Calu3 (cell line): Measurements from ENCODE around the gene ANKRD22. TPM values are rescaled to one million over a fixed set of nuclear protein-coding genes. Genes with fewer than 3 reads are reported as not detected.

Experiments
- BruUV-seq: library from RNA; stranded (reverse); fragments of 400-500 nt; replicated peaks from 2 replicates; lab custom pipeline; 2021; lab: Mats Ljungman, UMichigan
- CTCF ChIA-PET: fragments of 300-600 bp; sonication (Branson Sonifier 250); formaldehyde crosslinking; loops from one replicate; lab custom pipeline; 2022; ENCODE audit warnings: antibody characterized with exemption; lab: Charles Lee
- DNase-seq: peaks from one replicate; pipeline ENCODE4 v3.0.0; 2022
- H3K27ac Mint-ChIP-seq: one replicate; pipeline ENCODE4 v1.8.0; 2022; ENCODE audit warnings: mixed read lengths; ENCODE audit not compliant: unreplicated experiment
- H3K27me3 Mint-ChIP-seq: one replicate; pipeline ENCODE4 v1.8.0; 2022; ENCODE audit warnings: mixed read lengths; ENCODE audit not compliant: unreplicated experiment
- H3K36me3 Mint-ChIP-seq: one replicate; pipeline ENCODE4 v1.8.0; 2022; ENCODE audit warnings: mild to moderate bottlenecking, moderate library complexity, mixed read lengths; ENCODE audit not compliant: insufficient read depth, unreplicated experiment
- H3K4me1 Mint-ChIP-seq: one replicate; pipeline ENCODE4 v1.8.0; 2022; ENCODE audit warnings: mild to moderate bottlenecking, low read depth, mixed read lengths; ENCODE audit not compliant: unreplicated experiment
- H3K4me3 Mint-ChIP-seq: one replicate; pipeline ENCODE4 v1.8.0; 2022; ENCODE audit warnings: mild to moderate bottlenecking, low read depth, moderate library complexity, mixed read lengths; ENCODE audit not compliant: unreplicated experiment
- H3K9me3 Mint-ChIP-seq: one replicate; pipeline ENCODE4 v1.8.0; 2022; ENCODE audit warnings: low read depth, mixed read lengths; ENCODE audit not compliant: unreplicated experiment
- CTCF ChIP-seq: fragments of 200-600 bp; IDR thresholded peaks from one replicate; pipeline ENCODE4 v1.8.0; 2022; ENCODE audit warnings: antibody characterized with exemption; ENCODE audit not compliant: unreplicated experiment
- intact Hi-C: fragments of 100-400 bp; cut with micrococcal nuclease; formaldehyde crosslinking; loops from one replicate; pipeline ENCODE4 v1.10.0; 2022; ENCODE audit not compliant: unreplicated experiment
- total RNA-seq: library from RNA; stranded (reverse); gene quantifications from 2 replicates; pipeline ENCODE4 v1.2.3, GENCODE V29; 2022

ANKRD22 gene
- total RNA-seq, 1 experiment from 2014 or later, result 20.6 TPM

GRCh38 chr10:88804083-88804812 is 47.4 kb downstream of the ANKRD22 start:
- no peaks in the 10 kb centered on the region for H3K4me1 Mint-ChIP-seq
- BruUV-seq, result no TSS peak
- no peak for DNase-seq
- no peaks in the 10 kb centered on the region for H3K9me3 Mint-ChIP-seq
- no peak overlapping the region for H3K27ac Mint-ChIP-seq
- no peak for TF ChIP-seq CTCF
- H3K27me3 Mint-ChIP-seq, result no peaks in the 10 kb centered on the region
- intact Hi-C loops, result no loop called here
- no peaks in the 10 kb centered on the region for H3K36me3 Mint-ChIP-seq
- CTCF ChIA-PET, result no interaction called here
- H3K4me3 Mint-ChIP-seq, result no peak overlapping the region

- H3K27me3 Mint-ChIP-seq, result no peaks in the 10 kb centered on the region
- intact Hi-C loops, result no loop called here
- BruUV-seq, result no TSS peak
- no peak for DNase-seq
- no peaks in the 10 kb centered on the region for H3K4me1 Mint-ChIP-seq
- no peak for TF ChIP-seq CTCF
- no peaks in the 10 kb centered on the region for H3K9me3 Mint-ChIP-seq
- H3K36me3 Mint-ChIP-seq, result no peaks in the 10 kb centered on the region
- CTCF ChIA-PET, result no interaction called here
- no peak overlapping the region for H3K27ac Mint-ChIP-seq
- no peak overlapping the region for H3K4me3 Mint-ChIP-seq
These were observed 48.0 kb downstream of the ANKRD22 start for GRCh38 chr10:88803641-88804040.

- BruUV-seq, result no TSS peak
- CTCF ChIA-PET, result no interaction called here
- intact Hi-C loops, result no loop called here
- Mint-ChIP-seq H3K27me3 (no peaks in the 10 kb centered on the region), H3K27ac (no peak within 1 kb of the TSS), H3K9me3 (no peaks in the 10 kb centered on the region), H3K36me3 (no peaks in the 10 kb centered on the region), H3K4me3 (no peak within 1 kb of the TSS), H3K4me1 (no peaks in the 10 kb centered on the region)
- no peak for DNase-seq
- no peak for TF ChIP-seq CTCF
These were observed 48.9 kb downstream of the ANKRD22 start, which contains the start of gene LIPM for GRCh38 chr10:88802523-88803285. Gene LIPM, plus strand, starts transcription at chr10:88802730. Its CDS starts 167 bp downstream, at chr10:88802897.

GRCh38 chr10:88800152-88801125 is 51.2 kb downstream of the ANKRD22 start:
- Mint-ChIP-seq H3K9me3 (no peaks in the 10 kb centered on the region), H3K27me3 (no peaks in the 10 kb centered on the region), H3K27ac (no peak overlapping the region), H3K36me3 (no peaks in the 10 kb centered on the region), H3K4me1 (no peaks in the 10 kb centered on the region), H3K4me3 (no peak overlapping the region)
- no TSS peak for BruUV-seq
- TF ChIP-seq CTCF, result no peak
- no peak for DNase-seq
- intact Hi-C loops, result no loop called here
- CTCF ChIA-PET, result interaction anchor here (0.6 kb wide), 1 partner anchor 1864 kb away, joined by 6 read pairs; no protein-coding TSS in a partner anchor
